ENCODE measurements around the gene HS6ST3.

DNA sequence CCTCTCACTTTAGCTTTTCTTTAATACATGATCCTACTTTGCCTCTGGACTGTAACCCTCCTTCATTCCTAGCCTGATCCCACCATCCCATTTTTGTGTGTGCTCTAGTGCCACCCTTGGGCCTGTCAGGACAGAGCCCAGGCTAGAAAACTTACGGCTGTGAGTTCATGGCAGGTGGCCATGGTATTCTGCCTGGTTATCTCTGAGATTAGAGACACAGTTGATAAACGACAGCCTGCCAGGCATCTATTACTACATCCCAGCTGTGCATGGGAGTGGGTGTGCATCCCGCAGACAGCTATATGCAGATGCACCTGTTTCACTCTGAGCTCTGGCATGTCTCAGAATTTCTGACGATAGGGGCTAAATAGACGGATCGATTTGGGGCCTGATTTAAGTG, 110.9 kb downstream of the HS6ST3 start:
- TF ChIP-seq EZH2 (IDR thresholded peaks at IDR 0.05; ENCODE audit: insufficient read depth, poor library complexity, severe bottlenecking) (no peak), EZH2phosphoT487 (IDR thresholded peaks at IDR 0.05; ENCODE audit: insufficient read depth, low read depth) (no peak)

Measured in GM23248 (cell line).